Activated naive CD4-positive, alpha-beta T cell treated with anti-CD3 and anti-CD28 coated beads for 36 hours (primary cell): Measurements from ENCODE around the gene IDH1. TPM values are rescaled to one million over a fixed set of nuclear protein-coding genes. Genes with fewer than 3 reads are reported as not detected.

ENCODE experiments used
- CTCF ChIA-PET: fragments of 350-600 bp; sonication (Branson Sonifier 250); formaldehyde crosslinking; loops from one replicate; lab custom pipeline; 2021; ENCODE audit warnings: antibody characterized with exemption; lab: Charles Lee
- DNase-seq: peaks from one replicate; pipeline ENCODE4 v3.0.0-alpha.2; 2020
- H3K27ac Mint-ChIP-seq: one replicate; pipeline ENCODE4 v1.8.0; 2021; ENCODE audit warnings: mild to moderate bottlenecking, mixed read lengths
- H3K27me3 Mint-ChIP-seq: one replicate; pipeline ENCODE4 v1.8.0; 2021; ENCODE audit warnings: low read depth, mixed read lengths
- H3K36me3 Mint-ChIP-seq: one replicate; pipeline ENCODE4 v1.8.0; 2021; ENCODE audit warnings: low read depth, mixed read lengths
- H3K4me1 Mint-ChIP-seq: one replicate; pipeline ENCODE4 v1.8.0; 2021; ENCODE audit warnings: low read depth, mixed read lengths
- H3K4me3 Mint-ChIP-seq: one replicate; pipeline ENCODE4 v1.8.0; 2021; ENCODE audit warnings: mild to moderate bottlenecking, moderate library complexity, mixed read lengths
- H3K9me3 Mint-ChIP-seq: one replicate; pipeline ENCODE4 v1.8.0; 2021; ENCODE audit warnings: mixed read lengths
- intact Hi-C: fragments of 100-400 bp; cut with micrococcal nuclease; formaldehyde crosslinking; loops from one replicate; pipeline ENCODE4 v1.15.1; 2023
- total RNA-seq, 2 experiments: library from RNA; stranded (reverse); gene quantifications; one replicate each; pipeline ENCODE4 v1.2.3, GENCODE V29; 2021

Gene IDH1
- total RNA-seq, 2 experiments from 2014 or later = 18.5 to 21.9 TPM

DNA sequence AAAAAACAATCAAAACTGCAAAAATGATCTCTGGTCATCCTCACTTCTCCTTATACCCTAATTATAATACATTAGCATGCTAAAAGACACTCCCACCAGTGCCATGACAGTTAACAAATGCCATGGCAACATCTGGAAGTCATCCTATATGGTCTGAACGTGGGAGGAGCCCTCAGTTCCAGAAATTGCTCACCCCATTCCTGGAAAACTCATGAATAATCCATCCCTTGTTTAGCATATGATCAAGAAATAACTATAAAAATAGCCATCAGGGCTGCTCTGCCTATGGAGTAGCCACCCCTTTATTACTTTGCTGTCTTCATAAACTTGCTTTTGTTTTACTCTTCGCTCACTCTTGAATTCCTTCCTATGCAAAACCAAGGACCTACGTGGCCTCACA, 59.3 kb downstream of the IDH1 start:
- no peak for DNase-seq
- Mint-ChIP-seq H3K27me3 (no peaks in the 10 kb centered on the region), H3K36me3 (no peaks in the 10 kb centered on the region), H3K4me1 (no peaks in the 10 kb centered on the region), H3K4me3 (no peak overlapping the region), H3K9me3 (no peaks in the 10 kb centered on the region), H3K27ac (no peak overlapping the region)
- CTCF ChIA-PET = no interaction called here
- intact Hi-C loops = no loop called here

DNA sequence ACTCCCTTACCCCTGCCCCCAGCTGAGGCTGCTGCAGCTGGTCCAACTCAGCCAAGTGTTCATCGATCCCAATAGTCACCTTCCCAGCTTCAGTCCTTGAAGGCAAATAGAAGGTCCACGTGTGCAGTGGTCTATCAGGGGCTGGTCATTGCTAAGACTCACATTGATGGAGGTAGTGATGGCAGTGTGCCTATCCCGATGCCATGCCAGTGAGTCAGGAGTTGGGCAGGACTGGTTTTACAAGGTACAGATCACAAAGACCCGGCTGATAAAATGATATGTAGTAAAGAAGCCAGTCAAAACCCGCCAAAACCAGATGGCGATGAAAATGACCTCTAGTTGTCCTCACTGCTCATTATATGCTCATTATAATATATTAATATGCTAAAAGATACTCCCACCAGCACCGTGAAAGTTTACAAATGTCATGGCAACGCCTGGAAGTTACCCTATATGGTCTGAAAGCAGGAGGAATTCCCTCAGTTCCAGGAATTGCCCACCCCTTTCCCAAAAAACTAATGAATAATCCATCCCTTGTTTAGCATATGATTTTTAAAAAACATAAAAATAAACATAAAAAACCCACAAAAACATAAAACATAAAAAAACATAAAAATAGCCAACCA, 62.1 kb downstream of the IDH1 start:
- no peak overlapping the region for H3K27ac Mint-ChIP-seq
- H3K27me3 Mint-ChIP-seq = no peaks in the 10 kb centered on the region
- no peaks in the 10 kb centered on the region for H3K36me3 Mint-ChIP-seq
- H3K9me3 Mint-ChIP-seq = no peaks in the 10 kb centered on the region
- no peak overlapping the region for H3K4me3 Mint-ChIP-seq
- intact Hi-C loops = no loop called here
- CTCF ChIA-PET = no interaction called here
- no peaks in the 10 kb centered on the region for H3K4me1 Mint-ChIP-seq
- no peak for DNase-seq

DNA sequence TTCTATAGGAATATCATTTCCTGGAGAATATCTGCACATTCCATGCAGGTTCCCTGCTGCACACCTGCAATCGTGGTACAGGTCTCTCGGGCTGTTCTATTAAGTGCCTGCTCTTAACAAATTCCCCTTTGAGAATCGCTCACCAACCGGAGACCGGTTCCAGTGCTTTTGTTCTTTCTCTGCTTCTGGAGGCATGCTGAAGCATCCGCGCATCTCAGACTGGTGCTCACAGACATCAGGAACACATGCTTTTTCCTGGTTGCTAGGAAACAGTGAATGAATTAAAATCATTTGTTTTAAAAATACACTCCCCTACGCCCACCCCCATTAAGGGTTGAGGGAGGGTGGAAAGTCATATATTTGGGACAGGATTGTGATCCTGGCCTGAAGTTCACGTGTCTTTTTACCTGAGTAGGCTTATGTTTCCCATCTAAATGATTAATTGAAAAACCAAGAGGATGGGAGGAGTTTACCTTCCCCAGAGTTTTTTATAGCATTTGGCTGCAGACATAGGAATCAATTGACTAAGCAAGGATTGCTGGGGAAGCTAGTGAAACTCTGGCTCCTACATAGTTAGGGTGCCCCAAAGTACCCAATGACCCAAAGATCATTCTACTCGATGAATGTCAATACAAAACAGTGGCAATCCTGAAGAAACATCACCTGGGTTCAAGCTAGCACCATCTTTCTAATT, 64.9 kb downstream of the IDH1 start, which contains the start of gene C2orf80:
C2orf80 (minus strand) TSS at position 221 of the 694 bp plus-strand sequence. CDS start 3,044 bp downstream, outside the sequence.
- H3K4me1 Mint-ChIP-seq = peaks cover 2% of the 10 kb centered on the region
- DNase-seq = no peak
- no peaks in the 10 kb centered on the region for H3K27me3 Mint-ChIP-seq
- CTCF ChIA-PET = interaction anchor here (0.9 to 1.0 kb wide), 2 partner anchors 14 kb away, joined by 3 to 4 read pairs; no protein-coding TSS in a partner anchor
- H3K27ac Mint-ChIP-seq = no peak within 1 kb of the TSS
- H3K9me3 Mint-ChIP-seq = no peaks in the 10 kb centered on the region
- no peaks in the 10 kb centered on the region for H3K36me3 Mint-ChIP-seq
- no peak within 1 kb of the TSS for H3K4me3 Mint-ChIP-seq
- intact Hi-C loops = no loop called here

DNA sequence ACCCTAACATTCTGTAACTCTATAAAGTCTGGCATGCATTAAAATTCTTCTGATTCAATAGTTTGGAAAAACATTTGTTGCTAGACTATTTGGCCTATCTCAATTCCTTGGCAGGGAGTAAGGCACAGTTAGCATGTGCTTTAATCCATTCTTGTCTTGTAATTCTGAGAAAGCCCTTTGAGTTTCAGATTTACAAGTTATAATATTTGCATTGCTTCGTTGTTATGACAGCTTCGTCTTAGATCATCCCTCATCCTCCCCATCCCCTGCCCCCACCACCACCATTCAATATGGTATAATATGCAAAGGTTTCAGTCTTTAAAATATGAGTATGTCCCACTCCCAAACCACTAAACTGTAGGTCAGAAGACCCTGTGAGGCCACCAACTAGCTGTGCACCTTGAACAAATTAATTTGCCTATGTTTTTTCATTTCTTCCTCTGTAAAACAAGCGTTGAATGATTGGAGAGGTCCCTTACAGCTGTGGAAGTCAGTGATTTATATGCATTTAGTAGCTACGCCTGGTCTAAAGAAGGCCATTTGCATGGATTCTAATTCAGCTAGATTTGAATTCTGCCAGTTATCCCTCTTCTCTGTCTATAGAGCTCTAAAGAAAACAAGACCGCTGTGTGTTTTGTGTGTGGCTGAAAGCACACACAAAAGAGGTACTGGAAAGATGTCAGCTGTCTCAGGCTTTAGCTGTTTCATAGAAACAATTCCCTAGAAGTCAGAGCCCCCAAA, 65.6 kb downstream of the IDH1 start:
- intact Hi-C loops = no loop called here
- CTCF ChIA-PET = interaction anchor here (0.9 to 1.0 kb wide), 2 partner anchors 13 to 15 kb away, joined by 3 to 4 read pairs; no protein-coding TSS in a partner anchor
- no peaks in the 10 kb centered on the region for H3K27me3 Mint-ChIP-seq
- no peaks in the 10 kb centered on the region for H3K36me3 Mint-ChIP-seq
- DNase-seq = no peak
- no peak overlapping the region for H3K4me3 Mint-ChIP-seq
- no peak overlapping the region for H3K27ac Mint-ChIP-seq
- H3K4me1 Mint-ChIP-seq = peaks cover 2% of the 10 kb centered on the region
- H3K9me3 Mint-ChIP-seq = no peaks in the 10 kb centered on the region

DNA sequence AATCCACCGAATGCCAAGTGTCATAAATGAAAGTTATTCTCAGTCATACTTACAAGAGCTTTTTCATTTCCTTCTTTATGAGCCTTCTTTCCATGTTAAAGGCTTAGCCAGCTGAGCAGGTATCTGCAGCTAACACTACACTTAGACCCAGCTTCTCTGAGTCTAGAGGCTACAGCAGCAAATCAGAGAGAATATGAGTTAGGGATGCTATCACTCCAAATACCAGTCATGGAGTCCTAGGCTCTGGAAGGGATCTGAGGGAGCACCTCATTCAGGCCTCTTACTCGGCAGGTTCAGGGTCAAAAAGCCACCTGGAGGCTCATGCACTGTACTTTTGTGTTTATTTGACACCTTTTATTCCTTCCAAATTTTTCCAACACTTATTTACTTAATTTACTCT, 68.0 kb downstream of the IDH1 start:
- CTCF ChIA-PET = no interaction called here
- no peak overlapping the region for H3K27ac Mint-ChIP-seq
- peaks cover 10% of the 10 kb centered on the region for H3K27me3 Mint-ChIP-seq
- H3K36me3 Mint-ChIP-seq = no peaks in the 10 kb centered on the region
- intact Hi-C loops = no loop called here
- DNase-seq = no peak
- H3K4me1 Mint-ChIP-seq = peaks cover 2% of the 10 kb centered on the region
- no peak overlapping the region for H3K4me3 Mint-ChIP-seq
- no peaks in the 10 kb centered on the region for H3K9me3 Mint-ChIP-seq

DNA sequence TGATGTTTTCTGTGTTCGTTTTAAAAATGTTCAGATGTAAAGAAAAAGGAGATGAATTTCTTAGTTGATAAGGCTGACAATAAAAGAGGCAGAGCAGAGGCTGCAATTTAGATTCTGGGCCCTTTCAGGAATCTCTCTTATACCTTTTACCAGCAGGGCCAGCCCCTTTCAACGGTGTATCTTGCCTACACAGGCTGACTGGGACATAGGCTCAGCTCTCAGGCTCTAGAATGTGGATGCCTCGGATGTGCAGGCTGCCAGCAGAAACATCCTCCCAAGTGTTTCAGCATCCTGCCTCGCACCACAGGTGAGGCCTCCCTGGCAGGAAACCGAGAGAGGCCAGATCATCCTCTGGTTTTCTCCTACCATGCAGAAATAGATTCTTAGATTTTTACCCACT, 68.4 kb downstream of the IDH1 start:
- Mint-ChIP-seq H3K27ac (no peak overlapping the region), H3K4me1 (peaks cover 2% of the 10 kb centered on the region), H3K36me3 (no peaks in the 10 kb centered on the region), H3K9me3 (no peaks in the 10 kb centered on the region), H3K4me3 (no peak overlapping the region), H3K27me3 (peaks cover 10% of the 10 kb centered on the region)
- CTCF ChIA-PET = no interaction called here
- no peak for DNase-seq
- intact Hi-C loops = no loop called here

Other genes starting within 250 kb of the IDH1 start
- gene PLEKHM3, start 229.5 kb downstream of the IDH1 start, total RNA-seq = 1 to 10 TPM; 6.5 to 7.0 TPM
- gene CRYGD, start 130.5 kb downstream of the IDH1 start, total RNA-seq = not detected
- not detected for gene CRYGC, start 125.2 kb downstream of the IDH1 start, total RNA-seq
- gene CRYGB, start 108.9 kb downstream of the IDH1 start, total RNA-seq = not detected
- gene CRYGA, start 91.5 kb downstream of the IDH1 start, total RNA-seq = not detected
- gene C2orf80, start 65.0 kb downstream of the IDH1 start, total RNA-seq = not detected
- gene PIKFYVE, start 11.2 kb upstream of the IDH1 start, total RNA-seq = 10 to 100 TPM; 20.2 to 22.4 TPM
- not detected for gene PTH2R, start 151.7 kb upstream of the IDH1 start, total RNA-seq